Medulla oblongata (tissue), 1 donor: ENCODE measurements around the gene UBE2G1.
"Not testable (repeated sequence)": the region's sequence is repeated elsewhere in the genome, so short reads cannot be mapped to it uniquely, and the experiment has no call there.

ENCODE experiments used
- DNase-seq: peaks from one replicate; pipeline ENCODE4 v3.0.0-alpha.2; 2015; ENCODE audit errors: extremely low spot score

The UBE2G1 gene

GRCh38 chr17:4375039-4375748, 8.7 kb upstream of the UBE2G1 start:
- no peak for DNase-seq

GRCh38 chr17:4369557-4370230, 3.2 kb upstream of the UBE2G1 start:
- DNase-seq = no peak

- no peak for DNase-seq
Measured at GRCh38 chr17:4368341-4368740, 1.9 kb upstream of the UBE2G1 start.

GRCh38 chr17:4367177-4367576, 702 bp upstream of the UBE2G1 start:
- DNase-seq = not testable (repeated sequence)

GRCh38 chr17:4365628-4366326, 698 bp downstream of the UBE2G1 start:
- DNase-seq = peak; percentile 33

GRCh38 chr17:4365103-4365627, 1.3 kb downstream of the UBE2G1 start:
- peak; percentile 97 for DNase-seq

- no peak for DNase-seq
Measured at GRCh38 chr17:4364622-4365041, 1.8 kb downstream of the UBE2G1 start.

GRCh38 chr17:4362141-4362540, 4.3 kb downstream of the UBE2G1 start:
- peak; percentile 54 for DNase-seq

- DNase-seq = no peak
Measured at GRCh38 chr17:4358154-4358553, 8.3 kb downstream of the UBE2G1 start.

- no peak for DNase-seq
Measured at GRCh38 chr17:4357671-4358070, 8.8 kb downstream of the UBE2G1 start.

- DNase-seq = no peak
Measured at GRCh38 chr17:4357030-4357628, 9.3 kb downstream of the UBE2G1 start.

GRCh38 chr17:4354862-4355514, 11.5 kb downstream of the UBE2G1 start:
- DNase-seq = no peak

GRCh38 chr17:4354206-4354605, 12.3 kb downstream of the UBE2G1 start:
- DNase-seq = no peak

- not testable (repeated sequence) for DNase-seq
Measured at GRCh38 chr17:4350214-4350613, 16.3 kb downstream of the UBE2G1 start.

GRCh38 chr17:4345581-4346252, 20.8 kb downstream of the UBE2G1 start:
- no peak for DNase-seq

GRCh38 chr17:4344926-4345325, 21.5 kb downstream of the UBE2G1 start:
- no peak for DNase-seq

- no peak for DNase-seq
Measured at GRCh38 chr17:4342535-4342934, 23.9 kb downstream of the UBE2G1 start.

GRCh38 chr17:4341616-4341977, 24.9 kb downstream of the UBE2G1 start:
- no peak for DNase-seq

- no peak for DNase-seq
Measured at GRCh38 chr17:4340914-4341615, 25.4 kb downstream of the UBE2G1 start.

GRCh38 chr17:4334776-4335584, 31.5 kb downstream of the UBE2G1 start:
- no peak for DNase-seq
